Stimulated activated CD4-positive, alpha-beta T cell treated with anti-CD3 and anti-CD28 coated beads, Interleukin-15, amount 100 ng/mL, for 48 hours (primary cell): ENCODE data around the gene CCDC17.

Experiments
- DNase-seq, 2 donors: peaks; one replicate each; pipeline ENCODE4 v3.0.0-alpha.2; 2020; ENCODE audit warnings: low read depth in 2 of 2

The CCDC17 gene

DNA sequence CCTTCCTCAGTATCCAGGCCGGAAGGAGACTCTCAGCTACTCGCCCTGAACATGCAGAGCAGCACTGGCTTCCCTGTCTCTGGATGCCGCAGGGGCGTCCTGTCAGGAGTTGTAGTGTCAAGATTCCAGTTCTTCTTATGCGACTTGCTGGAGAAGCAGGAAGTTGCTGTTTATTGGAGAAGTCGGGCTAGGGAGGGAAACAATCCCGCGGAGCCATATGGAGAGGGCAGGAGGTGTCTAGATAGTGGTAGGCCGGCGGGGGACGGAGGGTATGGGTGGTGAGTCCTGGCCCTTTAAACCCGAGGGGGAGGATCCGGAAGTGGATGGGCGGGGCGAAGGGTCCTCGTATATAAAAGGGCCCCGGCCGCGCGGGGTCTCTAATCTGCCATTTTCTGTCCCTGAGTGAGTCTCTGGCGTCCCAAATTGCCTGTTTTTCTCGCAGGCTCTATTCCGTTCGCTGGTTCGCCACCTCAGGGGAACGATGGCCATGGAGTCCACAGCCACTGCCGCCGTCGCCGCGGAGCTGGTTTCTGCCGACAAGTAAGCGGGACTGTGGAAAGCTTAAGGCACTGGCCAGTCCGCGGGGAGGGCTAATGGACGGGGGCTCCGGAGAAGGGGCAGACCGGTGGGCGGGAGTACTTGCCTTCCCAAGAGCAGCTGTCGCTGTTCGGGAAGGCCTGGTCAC is 40.0 kb downstream of the CCDC17 start, which contains the start of gene NASP:
Gene NASP (plus strand): TSS at position 376 of the 685 bp plus-strand sequence. CDS start 106 bp downstream, at position 482.
- DNase-seq, result peak; percentile 84 to 85

DNA sequence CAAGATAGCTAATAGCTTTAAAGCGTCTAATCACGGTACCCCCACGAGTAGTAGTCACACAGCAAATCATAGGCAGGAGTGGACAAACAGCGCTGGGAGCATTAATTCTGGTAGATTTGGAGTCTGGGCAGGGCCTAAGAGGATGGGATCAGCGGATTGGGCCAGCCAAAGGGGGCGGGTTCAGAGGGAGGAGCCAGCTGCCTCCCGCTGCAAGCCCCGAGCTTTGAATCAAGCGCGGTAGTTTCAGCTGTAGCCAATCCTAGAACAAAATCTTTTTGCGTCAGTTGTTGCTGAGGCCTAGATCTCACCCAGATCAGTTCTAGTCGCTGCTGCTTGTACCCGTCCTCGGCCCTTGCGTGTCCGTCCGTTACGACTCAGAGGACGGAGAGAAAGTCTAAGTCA is 40.6 kb downstream of the CCDC17 start:
- DNase-seq, result peak; percentile 90 to 92

DNA sequence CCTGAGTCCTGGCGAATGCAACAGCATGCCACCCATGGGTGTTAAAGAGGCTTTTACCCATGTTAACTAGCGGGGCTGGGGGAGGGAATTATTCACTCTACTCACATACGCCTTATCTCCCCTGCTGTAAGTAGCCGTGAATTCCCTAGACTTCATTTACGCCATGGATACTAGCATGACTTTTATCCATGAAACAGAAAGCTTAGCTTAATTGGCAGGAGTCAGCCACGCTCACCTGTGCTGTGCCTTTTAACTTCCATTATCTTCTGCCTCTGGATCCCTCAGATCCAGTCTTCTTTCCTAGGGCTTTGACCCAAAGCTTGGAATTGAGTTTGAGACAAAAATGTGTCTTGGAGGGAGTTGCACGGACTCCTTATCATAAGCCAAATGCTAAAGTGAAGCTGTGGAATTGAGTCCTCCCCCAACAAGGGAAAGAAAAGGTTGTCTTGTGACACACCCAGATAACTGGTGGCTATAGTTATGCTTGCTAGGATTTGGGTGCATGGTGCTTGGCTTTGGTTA is 49.7 kb downstream of the CCDC17 start:
- DNase-seq, result no peak

DNA sequence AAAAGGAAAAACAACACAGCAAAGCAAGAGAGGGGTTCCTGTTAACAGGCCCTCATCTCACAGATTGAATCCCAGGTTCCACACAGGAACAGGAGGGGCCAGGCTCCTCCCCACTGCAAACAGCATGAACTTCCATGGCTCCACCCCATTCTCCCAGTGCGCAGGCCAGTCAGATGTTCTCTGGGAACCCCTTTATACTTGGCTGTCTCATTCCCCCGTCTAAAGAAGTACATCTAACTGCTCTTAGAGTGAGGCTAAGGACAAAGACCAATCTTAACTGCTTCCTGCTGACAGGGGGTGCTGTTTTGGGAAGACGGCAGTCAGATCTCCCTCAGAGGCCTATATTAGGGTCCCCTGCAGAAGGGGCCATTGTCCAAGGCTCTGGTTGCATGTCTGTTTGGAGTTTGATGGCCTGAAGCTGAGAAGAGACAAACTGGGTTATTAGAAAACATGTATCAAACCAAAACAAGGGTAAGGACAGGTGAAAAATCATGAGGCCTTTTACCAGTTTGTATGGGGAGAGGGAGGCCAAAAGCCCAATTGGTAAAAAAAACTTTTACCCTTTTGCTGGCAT is 50.5 kb downstream of the CCDC17 start:
- no peak for DNase-seq

DNA sequence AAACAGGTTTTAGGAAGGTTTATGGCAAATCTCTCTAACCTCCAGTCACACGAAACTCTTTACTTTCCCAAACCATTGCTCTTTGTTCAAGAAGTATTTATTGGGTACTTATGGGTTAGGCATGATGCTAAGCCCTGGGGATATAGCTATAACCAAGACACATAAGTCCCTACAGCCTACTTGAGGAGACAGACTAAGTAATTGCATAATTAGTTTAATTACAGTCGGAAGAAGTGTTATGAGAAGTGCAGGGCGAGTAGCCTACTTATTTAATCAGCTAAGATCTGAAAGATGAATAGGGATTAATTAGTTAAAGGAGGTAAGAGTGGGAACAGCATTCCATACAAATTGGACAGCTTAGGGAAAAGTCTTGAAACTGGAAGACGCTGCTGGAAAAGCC is 53.2 kb downstream of the CCDC17 start:
- DNase-seq, result no peak
